Epidermal melanocyte (primary cell): Measurements from ENCODE around the gene SGO2.
"Not testable (repeated sequence)": the region's sequence is repeated elsewhere in the genome, so short reads cannot be mapped to it uniquely, and the experiment has no call there.

ENCODE experiments used
- DNase-seq: peaks from one replicate; pipeline ENCODE4 v3.0.0; 2011; ENCODE audit warnings: low spot score; ENCODE audit not compliant: insufficient read length

The SGO2 gene

GRCh38 chr2:200620606-200621390, 94.8 kb downstream of the SGO2 start:
- no peak for DNase-seq

DNA sequence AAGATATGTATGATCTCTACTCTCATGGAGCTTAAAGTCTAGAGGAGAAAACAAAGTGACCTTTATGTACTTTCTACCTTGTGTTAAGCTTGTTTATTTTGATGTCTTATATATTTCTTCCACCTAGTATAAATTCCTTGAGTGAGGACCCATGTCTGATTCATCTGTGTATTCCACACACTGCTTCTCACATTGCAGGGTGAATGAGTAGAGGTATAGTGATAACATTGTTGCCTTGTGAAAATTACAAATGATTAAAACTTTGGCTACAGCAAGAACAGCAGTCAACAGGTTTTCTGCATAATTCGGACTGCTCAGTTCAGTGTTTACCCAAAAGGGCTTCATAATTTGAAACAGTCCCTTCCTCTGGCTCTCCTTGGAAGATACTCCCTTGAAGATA, 96.1 kb downstream of the SGO2 start:
- no peak for DNase-seq

DNA sequence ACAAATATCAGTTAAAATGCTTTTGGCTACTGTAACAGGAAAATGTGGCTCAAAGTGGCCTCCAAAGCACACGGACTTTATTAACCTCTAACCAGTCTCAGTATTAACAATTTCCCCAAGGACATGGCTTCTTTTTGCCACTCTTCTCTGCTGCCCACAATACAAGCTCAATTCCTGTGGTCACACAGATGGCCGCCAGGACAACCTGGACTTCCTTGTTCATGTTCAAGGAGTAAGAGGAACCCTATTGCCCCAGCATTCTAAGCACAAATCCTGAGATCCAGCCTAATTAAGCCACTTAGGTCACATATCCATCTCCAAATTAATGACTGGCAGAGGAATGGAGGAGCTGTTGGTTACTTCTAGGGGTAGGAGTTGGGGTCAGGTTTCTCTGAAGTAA, 98.0 kb downstream of the SGO2 start:
- no peak for DNase-seq

- no peak for DNase-seq
Observed at GRCh38 chr2:200624658-200625057, 98.7 kb downstream of the SGO2 start.

DNA sequence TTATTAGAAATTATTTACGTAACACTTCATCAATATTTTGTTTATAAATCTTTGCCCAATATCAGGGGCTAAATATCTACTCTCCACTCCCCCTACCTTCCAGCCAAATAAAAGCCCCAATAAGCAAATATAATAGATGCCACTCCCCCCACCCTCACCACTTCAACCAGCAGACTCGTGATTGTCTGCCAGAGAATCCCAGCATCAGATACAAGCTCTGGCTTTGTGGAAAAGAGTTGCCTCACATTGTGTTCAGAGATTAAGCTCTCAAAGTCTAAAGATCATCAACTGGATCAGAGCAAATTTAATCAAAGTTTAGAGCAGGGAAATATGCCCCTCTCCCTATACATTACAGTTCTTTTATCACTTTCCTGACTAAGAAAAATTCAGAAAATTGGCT, 99.3 kb downstream of the SGO2 start:
- no peak for DNase-seq

GRCh38 chr2:200625958-200626363, 100.0 kb downstream of the SGO2 start:
- DNase-seq: no peak

GRCh38 chr2:200627110-200627770, 101.2 kb downstream of the SGO2 start:
- DNase-seq: no peak

- DNase-seq: not testable (repeated sequence)
Observed at GRCh38 chr2:200628461-200628860, 102.5 kb downstream of the SGO2 start.

DNA sequence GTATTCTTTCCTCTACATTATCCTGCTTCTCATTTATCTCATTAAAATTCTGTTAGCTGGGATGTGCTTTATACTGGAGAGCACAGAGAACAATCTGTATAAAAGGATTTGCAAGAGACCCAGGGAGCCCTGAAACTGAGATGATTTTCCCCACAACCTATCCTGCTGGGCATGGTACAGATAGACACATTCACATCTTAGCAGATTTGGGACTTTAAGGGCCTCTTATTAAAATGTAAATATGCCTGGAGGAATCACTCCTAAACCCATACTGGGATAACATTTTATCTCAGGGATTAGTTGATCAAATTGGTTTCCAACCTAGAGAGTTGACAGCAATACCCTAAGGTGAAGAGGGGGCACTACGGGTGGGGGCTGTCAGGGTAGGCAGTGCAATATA, 105.3 kb downstream of the SGO2 start:
- DNase-seq: no peak
